Stomach (tissue), 9 donors: Measurements from ENCODE around the gene ZNHIT3. TPM values are rescaled to one million over a fixed set of nuclear protein-coding genes. Genes with fewer than 3 reads are reported as not detected.

Experiments
- DNase-seq, 2 donors: peaks; one replicate each; pipeline versions ENCODE4 v3.0.0 to v3.0.0-alpha.2; 2013 to 2019
- H3K27ac ChIP-seq, 5 donors: fragments of 200-600 bp in 4 of 5; sonication (generic) in 4 of 5; one replicate each; pipeline ENCODE4 v1.5.1; 2013 to 2019; ENCODE audit warnings: mild to moderate bottlenecking in 1 of 5, moderate library complexity in 1 of 5
- H3K27me3 ChIP-seq, 3 donors: fragments of 200-600 bp; sonication (generic); one replicate each; pipeline ENCODE4 v1.5.1; 2017 to 2019; ENCODE audit warnings: mixed run types in 1 of 3
- H3K36me3 ChIP-seq, 4 donors: fragments of 200-600 bp; sonication (generic); 1 replicate in 3 of 4; 2 replicates in 1 of 4; pipeline ENCODE4 v1.5.1; 2016 to 2019
- H3K4me1 ChIP-seq, 4 donors: fragments of 200-600 bp; sonication (generic); one replicate each; pipeline ENCODE4 v1.5.1; 2016 to 2019
- H3K4me3 ChIP-seq, 4 donors: fragments of 200-600 bp; sonication (generic) in 3 of 4; one replicate each; pipeline ENCODE4 v1.5.1; 2016 to 2019; ENCODE audit warnings: mild to moderate bottlenecking in 1 of 4
- H3K9me3 ChIP-seq, 4 donors: fragments of 200-600 bp; sonication (generic); one replicate each; pipeline ENCODE4 v1.5.1; 2016 to 2019
- EP300 ChIP-seq: sonication (generic); formaldehyde crosslinking; IDR thresholded peaks from one replicate; pipeline ENCODE4 v1.6.1; 2017; ENCODE audit warnings: antibody characterized with exemption
- POLR2A ChIP-seq, 4 donors: fragments of 450-650 bp; IDR thresholded peaks; one replicate each; pipeline ENCODE4 v1.6.1; 2016; ENCODE audit warnings: antibody characterized with exemption in 4 of 4, control low read depth in 2 of 4, mild to moderate bottlenecking in 1 of 4, moderate library complexity in 1 of 4
- POLR2AphosphoS5 ChIP-seq, 3 donors: sonication (generic); formaldehyde crosslinking; IDR thresholded peaks; one replicate each; pipeline ENCODE4 v1.6.1; 2016; ENCODE audit warnings: antibody characterized with exemption in 3 of 3
- WGBS, 5 donors: extraction: QIAGEN DNeasy Blood & Tissue Kit in 3 of 5; methylation state at CpG; one replicate each; pipeline versions ENCODE4 v1.1.5 to v1.1.7; 2013 to 2018; 5-methylcytosine and 5-hydroxymethylcytosine counted together
- intact Hi-C: fragments of 100-400 bp; cut with DNase I; formaldehyde crosslinking; loops from one replicate; pipeline ENCODE4 v1.15.1; 2023; ENCODE audit warnings: low total_unique reads
- polyA plus RNA-seq, 3 donors: library from polyadenylated mRNA; stranded (reverse); fragments of 200-250 nt; gene quantifications; one replicate each; pipeline ENCODE4 v1.2.3, GENCODE V29; 2013
- total RNA-seq, 5 donors: library from RNA; depleted of rRNA; stranded (reverse); fragments of >200 nt; gene quantifications; one replicate each; pipeline versions ENCODE4 v1.1.0 to v1.2.3, GENCODE V29; 2014 to 2016
- TF ChIP-seq, protein P1 (sequence below), 7 experiments: fragments of 450-650 bp in 4 of 7; fragments of 200-600 bp in 3 of 7; sonication (generic) in 3 of 7; IDR thresholded peaks; one replicate each; pipeline ENCODE4 v1.5.1; 2016 to 2019; ENCODE audit warnings: antibody characterized with exemption in 7 of 7, control low read depth in 2 of 7, mild to moderate bottlenecking in 1 of 7
- donor health status: healthy with polysubstance abuse.
- donor health status: Bipolar disorder and iron deficiency.
- donor health status: healthy.

Gene ZNHIT3
- total and polyA plus RNA-seq, 8 donors, result 0.87 to 86.2 (median 31.9) TPM

DNA sequence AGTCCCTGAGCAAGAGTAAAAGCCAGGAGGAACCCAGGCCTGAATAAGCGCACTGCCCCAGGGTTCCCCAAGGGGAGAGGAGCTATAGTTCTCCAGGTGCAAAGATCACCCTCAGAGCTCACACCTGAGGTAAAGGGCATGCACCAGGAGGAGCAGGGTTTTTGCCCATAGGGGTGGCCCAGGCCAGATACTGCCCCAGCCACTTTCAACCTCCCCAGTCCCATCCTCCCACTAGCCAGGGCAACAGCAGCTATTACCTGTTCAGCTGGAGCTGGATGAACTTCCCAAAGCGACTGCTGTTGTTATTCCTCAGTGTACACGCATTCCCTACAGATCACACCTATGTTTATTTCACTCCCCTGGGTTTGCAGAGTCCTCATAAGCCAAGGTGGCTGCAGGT lies 28.4 kb downstream of the ZNHIT3 start:
- TF ChIP-seq POLR2AphosphoS5 (IDR thresholded peaks at IDR 0.05), result no peak
- TF ChIP-seq POLR2A (IDR thresholded peaks at IDR 0.05), result no peak
- TF ChIP-seq, protein P1, sequence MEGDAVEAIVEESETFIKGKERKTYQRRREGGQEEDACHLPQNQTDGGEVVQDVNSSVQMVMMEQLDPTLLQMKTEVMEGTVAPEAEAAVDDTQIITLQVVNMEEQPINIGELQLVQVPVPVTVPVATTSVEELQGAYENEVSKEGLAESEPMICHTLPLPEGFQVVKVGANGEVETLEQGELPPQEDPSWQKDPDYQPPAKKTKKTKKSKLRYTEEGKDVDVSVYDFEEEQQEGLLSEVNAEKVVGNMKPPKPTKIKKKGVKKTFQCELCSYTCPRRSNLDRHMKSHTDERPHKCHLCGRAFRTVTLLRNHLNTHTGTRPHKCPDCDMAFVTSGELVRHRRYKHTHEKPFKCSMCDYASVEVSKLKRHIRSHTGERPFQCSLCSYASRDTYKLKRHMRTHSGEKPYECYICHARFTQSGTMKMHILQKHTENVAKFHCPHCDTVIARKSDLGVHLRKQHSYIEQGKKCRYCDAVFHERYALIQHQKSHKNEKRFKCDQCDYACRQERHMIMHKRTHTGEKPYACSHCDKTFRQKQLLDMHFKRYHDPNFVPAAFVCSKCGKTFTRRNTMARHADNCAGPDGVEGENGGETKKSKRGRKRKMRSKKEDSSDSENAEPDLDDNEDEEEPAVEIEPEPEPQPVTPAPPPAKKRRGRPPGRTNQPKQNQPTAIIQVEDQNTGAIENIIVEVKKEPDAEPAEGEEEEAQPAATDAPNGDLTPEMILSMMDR (IDR thresholded peaks at IDR 0.05), result no peak
- no peak for TF ChIP-seq EP300
- Histone ChIP-seq H3K4me3 (no peak overlapping the region), H3K4me1 (no peaks in the 10 kb centered on the region), H3K36me3 (peaks cover 7 to 83% (median 70%) of the 10 kb centered on the region in 4 donors), H3K27ac (no peak overlapping the region), H3K9me3 (no peaks in the 10 kb centered on the region), H3K27me3 (no peaks in the 10 kb centered on the region)
- DNase-seq, result no peak
- intact Hi-C loops, result no loop called here
- 91 to 100% (median 93%) methylated on average over 2 to 3 of the region's 3 CpGs for WGBS, 5 donors

DNA sequence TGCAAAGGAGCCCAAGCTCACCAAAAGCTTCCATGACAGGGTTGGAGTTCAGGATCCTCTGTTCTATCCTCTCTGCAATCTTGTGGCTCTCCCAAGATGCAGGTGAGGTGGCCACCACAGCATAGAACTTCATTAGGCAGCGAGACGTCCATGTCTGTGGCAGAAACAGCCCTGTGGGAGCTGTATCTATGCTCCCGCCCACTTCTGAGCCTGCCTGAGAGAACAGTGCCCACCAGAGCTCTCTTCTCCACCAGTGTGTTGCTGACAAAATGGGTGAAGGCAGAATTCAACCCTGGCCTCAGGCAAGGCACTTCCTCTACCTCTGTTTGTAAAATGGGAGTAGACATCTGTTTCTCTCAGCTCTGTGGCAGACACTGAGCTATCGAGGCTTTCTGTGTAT lies 29.4 kb downstream of the ZNHIT3 start:
- Histone ChIP-seq H3K27ac (no peak overlapping the region), H3K9me3 (no peaks in the 10 kb centered on the region), H3K4me1 (no peaks in the 10 kb centered on the region), H3K36me3 (peaks cover 7 to 82% (median 69%) of the 10 kb centered on the region in 4 donors), H3K4me3 (no peak overlapping the region), H3K27me3 (no peaks in the 10 kb centered on the region)
- intact Hi-C loops, result no loop called here
- TF ChIP-seq EP300 (no peak), POLR2A (IDR thresholded peaks at IDR 0.05) (no peak), POLR2AphosphoS5 (IDR thresholded peaks at IDR 0.05) (no peak)
- TF ChIP-seq, protein P1 (IDR thresholded peaks at IDR 0.05), result no peak
- DNase-seq, result no peak
- 87 to 95% (median 93%) methylated on average over 4 of the region's 4 CpGs for WGBS, 5 donors

DNA sequence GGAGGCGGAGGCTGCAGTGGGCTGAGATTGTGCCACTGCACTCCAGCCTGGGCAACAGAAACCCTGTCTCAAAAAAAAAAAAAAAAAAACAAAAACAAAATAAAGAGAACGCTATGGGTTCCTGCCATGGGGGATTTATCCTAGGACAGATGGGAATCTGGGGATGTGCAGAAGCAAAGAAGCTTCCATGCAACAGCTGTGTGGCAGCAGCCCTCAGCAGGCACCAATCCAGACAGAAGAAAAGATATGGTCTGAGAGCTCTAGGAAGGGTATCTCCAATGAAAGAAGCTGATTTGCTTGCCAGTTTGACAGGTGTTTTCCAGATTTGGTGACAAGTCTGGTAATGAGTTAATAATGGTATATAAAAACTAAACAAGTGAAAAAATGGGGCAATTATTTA lies 36.6 kb downstream of the ZNHIT3 start:
- Histone ChIP-seq H3K36me3 (peaks cover 27 to 79% (median 78%) of the 10 kb centered on the region in 4 donors), H3K4me1 (no peaks in the 10 kb centered on the region), H3K4me3 (no peak overlapping the region), H3K27ac (no peak overlapping the region), H3K27me3 (no peaks in the 10 kb centered on the region), H3K9me3 (no peaks in the 10 kb centered on the region)
- intact Hi-C loops, result no loop called here
- 79 to 97% (median 92%) methylated on average over 2 of the region's 2 CpGs for WGBS, 5 donors
- no peak for DNase-seq
- no peak for TF ChIP-seq POLR2A (IDR thresholded peaks at IDR 0.05)

DNA sequence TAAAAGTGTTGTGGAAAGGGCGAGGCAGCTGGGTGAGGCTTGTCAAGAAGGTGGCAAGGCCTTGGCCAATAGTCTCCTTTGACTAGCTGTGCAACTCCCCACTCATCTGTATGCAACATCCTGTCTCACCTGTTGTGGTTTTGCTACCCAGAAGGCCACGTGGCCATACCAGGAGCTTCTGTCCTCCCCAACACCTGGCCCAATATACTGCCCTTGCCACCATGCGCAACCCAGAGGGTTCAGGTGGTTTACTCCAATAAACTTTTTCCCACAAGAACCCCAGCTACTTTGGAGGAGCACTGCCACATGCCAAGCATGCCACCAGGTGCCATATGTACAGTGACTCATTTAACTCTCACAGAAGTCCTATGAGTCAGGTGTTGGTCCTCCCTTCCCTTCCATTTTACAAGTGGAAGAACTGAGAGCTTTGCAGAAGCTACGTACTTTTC lies 38.0 kb downstream of the ZNHIT3 start:
- Histone ChIP-seq H3K4me3 (no peak overlapping the region), H3K27me3 (no peaks in the 10 kb centered on the region), H3K9me3 (no peaks in the 10 kb centered on the region), H3K27ac (no peak overlapping the region), H3K4me1 (no peaks in the 10 kb centered on the region), H3K36me3 (peaks cover 27 to 90% (median 87%) of the 10 kb centered on the region in 4 donors)
- DNase-seq, result no peak
- WGBS, 5 donors, result 85 to 93% (median 92%) methylated on average over 4 of the region's 4 CpGs
- intact Hi-C loops, result no loop called here
- TF ChIP-seq POLR2AphosphoS5 (IDR thresholded peaks at IDR 0.05) (no peak), EP300 (no peak), POLR2A (IDR thresholded peaks at IDR 0.05) (no peak)
- TF ChIP-seq, protein P1 (IDR thresholded peaks at IDR 0.05), result no peak

DNA sequence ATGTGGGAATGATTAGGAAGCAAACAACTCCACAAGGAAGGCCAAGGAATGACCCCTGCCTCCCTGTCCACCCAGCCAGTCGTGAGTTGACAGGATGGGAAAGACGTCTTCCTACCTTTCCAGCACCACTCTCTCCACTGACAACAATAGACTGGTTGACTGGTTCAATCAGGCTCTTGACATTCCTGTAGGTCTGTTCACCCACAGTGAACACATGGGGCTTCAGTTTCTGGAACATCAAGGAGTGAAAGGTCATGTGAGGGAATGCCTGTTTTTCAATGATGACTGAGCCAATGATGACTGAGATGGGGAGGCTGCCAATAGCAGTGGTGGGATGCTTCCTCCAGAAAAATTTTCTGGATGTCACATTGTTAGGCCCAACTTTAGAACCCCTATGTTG lies 38.6 kb downstream of the ZNHIT3 start:
- Histone ChIP-seq H3K4me3 (no peak overlapping the region), H3K9me3 (no peaks in the 10 kb centered on the region), H3K27me3 (no peaks in the 10 kb centered on the region), H3K27ac (no peak overlapping the region), H3K36me3 (peaks cover 27 to 93% (median 90%) of the 10 kb centered on the region in 4 donors), H3K4me1 (no peaks in the 10 kb centered on the region)
- DNase-seq, result no peak
- no peak for TF ChIP-seq POLR2A (IDR thresholded peaks at IDR 0.05)
- no peak for TF ChIP-seq EP300
- TF ChIP-seq POLR2AphosphoS5 (IDR thresholded peaks at IDR 0.05), result no peak
- TF ChIP-seq, protein P1 (IDR thresholded peaks at IDR 0.05), result no peak
- intact Hi-C loops, result no loop called here
- WGBS, 5 donors, result 73 to 95% (median 86%) methylated on average over 2 of the region's 2 CpGs
